ENCODE data around the gene IL21R. TPM values are rescaled to one million over a fixed set of nuclear protein-coding genes. Genes with fewer than 3 reads are reported as not detected.

IL21R gene
- total and polyA plus RNA-seq, 9 of the 15 experiments (the other 6 are each of a cell fraction or from before 2014, with no cell fraction given) = 0.04 to 0.34 (median 0.18) TPM; not detected in 1

- intact Hi-C loops (cut with micrococcal nuclease) (no loop called here), in situ Hi-C loops (cut with MboI) (no loop called here)
- peak; percentile 31 to 66 (median 40) for DNase-seq (ENCODE audit: extremely low read depth in 1 of 4, low spot score in 3 of 4)
- no TSS peak for BruUV-seq (replicated peaks)
- H3K9ac ChIP-seq (ENCODE audit: insufficient read depth in 1 of 2, low read depth in 2 of 2, low read length in 2 of 2) = no peak overlapping the region
- H3K4me1 ChIP-seq (replicated peaks in 1 of 2; ENCODE audit: control insufficient read depth in 2 of 2, insufficient read depth in 2 of 2, low read length in 2 of 2) = peaks cover 0 to 4% of the 10 kb centered on the region in 2 experiments; a peak in 1 of 5 replicates
- H3K36me3 ChIP-seq (ENCODE audit: control insufficient read depth, insufficient read depth, low read length) = no peaks in the 10 kb centered on the region
- no peaks in the 10 kb centered on the region for H3K9me1 ChIP-seq (ENCODE audit: control insufficient read depth, insufficient read depth, low read length)
- no peak overlapping the region for H3K27ac ChIP-seq (ENCODE audit: extremely low read depth, low read depth, low read length)
- no peak overlapping the region for H3K4me3 ChIP-seq
- no peak overlapping the region for H3K4me2 ChIP-seq (ENCODE audit: insufficient read depth, low read length)
- H3K79me2 ChIP-seq (ENCODE audit: control insufficient read depth, insufficient read depth, low read length) = no peaks in the 10 kb centered on the region
- H3K9me3 ChIP-seq (replicated peaks; ENCODE audit: control insufficient read depth, insufficient read depth, low read depth, low read length) = no peaks in the 10 kb centered on the region; the same call in 1 of the 2 replicates
- no peaks in the 10 kb centered on the region; a peak in 1 of 5 replicates for H3K27me3 ChIP-seq (ENCODE audit: control insufficient read depth in 2 of 2, insufficient read depth in 2 of 2, low read length in 2 of 2)
- no peak overlapping the region for H2AFZ ChIP-seq (ENCODE audit: low read depth, low read length)
- ChIA-PET CTCF (ENCODE audit: low intra/inter-chr PET ratio) (interaction anchor here (0.6 kb wide), 1 partner anchor 121 kb away, joined by 3 read pairs; no protein-coding TSS in a partner anchor), POLR2A (interaction anchor here (0.6 to 1.5 kb wide), 4 partner anchors 12 to 157 kb away, joined by 3 to 5 read pairs (median 4); no protein-coding TSS in a partner anchor)
- H4K20me1 ChIP-seq (replicated peaks; ENCODE audit: control insufficient read depth, insufficient read depth, low read length) = no peaks in the 10 kb centered on the region
- FAIRE-seq = peak; percentile 82
- 32% methylated on average over 7 of the region's 12 CpGs for WGBS (ENCODE audit: insufficient coverage, low coverage, missing lambda C conversion rate)
- peak; percentile 95 for ATAC-seq
- TF ChIP-seq, protein P1, sequence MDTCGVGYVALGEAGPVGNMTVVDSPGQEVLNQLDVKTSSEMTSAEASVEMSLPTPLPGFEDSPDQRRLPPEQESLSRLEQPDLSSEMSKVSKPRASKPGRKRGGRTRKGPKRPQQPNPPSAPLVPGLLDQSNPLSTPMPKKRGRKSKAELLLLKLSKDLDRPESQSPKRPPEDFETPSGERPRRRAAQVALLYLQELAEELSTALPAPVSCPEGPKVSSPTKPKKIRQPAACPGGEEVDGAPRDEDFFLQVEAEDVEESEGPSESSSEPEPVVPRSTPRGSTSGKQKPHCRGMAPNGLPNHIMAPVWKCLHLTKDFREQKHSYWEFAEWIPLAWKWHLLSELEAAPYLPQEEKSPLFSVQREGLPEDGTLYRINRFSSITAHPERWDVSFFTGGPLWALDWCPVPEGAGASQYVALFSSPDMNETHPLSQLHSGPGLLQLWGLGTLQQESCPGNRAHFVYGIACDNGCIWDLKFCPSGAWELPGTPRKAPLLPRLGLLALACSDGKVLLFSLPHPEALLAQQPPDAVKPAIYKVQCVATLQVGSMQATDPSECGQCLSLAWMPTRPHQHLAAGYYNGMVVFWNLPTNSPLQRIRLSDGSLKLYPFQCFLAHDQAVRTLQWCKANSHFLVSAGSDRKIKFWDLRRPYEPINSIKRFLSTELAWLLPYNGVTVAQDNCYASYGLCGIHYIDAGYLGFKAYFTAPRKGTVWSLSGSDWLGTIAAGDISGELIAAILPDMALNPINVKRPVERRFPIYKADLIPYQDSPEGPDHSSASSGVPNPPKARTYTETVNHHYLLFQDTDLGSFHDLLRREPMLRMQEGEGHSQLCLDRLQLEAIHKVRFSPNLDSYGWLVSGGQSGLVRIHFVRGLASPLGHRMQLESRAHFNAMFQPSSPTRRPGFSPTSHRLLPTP (IDR thresholded peaks at IDR 0.05; ENCODE audit: borderline replicate concordance, extremely low read depth, insufficient read length) = peak; percentile 53
- no peak for TF ChIP-seq ILK (tag; IDR thresholded peaks at IDR 0.05; ENCODE audit: borderline replicate concordance, low read depth)
- no peak for TF ChIP-seq BRCA1 (IDR thresholded peaks at IDR 0.05)
- TF ChIP-seq BRCA1 (CRISPR knock-in tag; IDR thresholded peaks at IDR 0.05) = no peak
- TF ChIP-seq, protein P2, sequence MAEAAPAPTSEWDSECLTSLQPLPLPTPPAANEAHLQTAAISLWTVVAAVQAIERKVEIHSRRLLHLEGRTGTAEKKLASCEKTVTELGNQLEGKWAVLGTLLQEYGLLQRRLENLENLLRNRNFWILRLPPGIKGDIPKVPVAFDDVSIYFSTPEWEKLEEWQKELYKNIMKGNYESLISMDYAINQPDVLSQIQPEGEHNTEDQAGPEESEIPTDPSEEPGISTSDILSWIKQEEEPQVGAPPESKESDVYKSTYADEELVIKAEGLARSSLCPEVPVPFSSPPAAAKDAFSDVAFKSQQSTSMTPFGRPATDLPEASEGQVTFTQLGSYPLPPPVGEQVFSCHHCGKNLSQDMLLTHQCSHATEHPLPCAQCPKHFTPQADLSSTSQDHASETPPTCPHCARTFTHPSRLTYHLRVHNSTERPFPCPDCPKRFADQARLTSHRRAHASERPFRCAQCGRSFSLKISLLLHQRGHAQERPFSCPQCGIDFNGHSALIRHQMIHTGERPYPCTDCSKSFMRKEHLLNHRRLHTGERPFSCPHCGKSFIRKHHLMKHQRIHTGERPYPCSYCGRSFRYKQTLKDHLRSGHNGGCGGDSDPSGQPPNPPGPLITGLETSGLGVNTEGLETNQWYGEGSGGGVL (CRISPR knock-in tag; IDR thresholded peaks at IDR 0.05) = no peak
- no peak for TF ChIP-seq ZFX (CRISPR knock-in tag; IDR thresholded peaks at IDR 0.05)
- no peak for TF ChIP-seq ASH1L (IDR thresholded peaks at IDR 0.05; ENCODE audit: borderline replicate concordance, low read depth, partially characterized antibody)
- TF ChIP-seq, protein P3, sequence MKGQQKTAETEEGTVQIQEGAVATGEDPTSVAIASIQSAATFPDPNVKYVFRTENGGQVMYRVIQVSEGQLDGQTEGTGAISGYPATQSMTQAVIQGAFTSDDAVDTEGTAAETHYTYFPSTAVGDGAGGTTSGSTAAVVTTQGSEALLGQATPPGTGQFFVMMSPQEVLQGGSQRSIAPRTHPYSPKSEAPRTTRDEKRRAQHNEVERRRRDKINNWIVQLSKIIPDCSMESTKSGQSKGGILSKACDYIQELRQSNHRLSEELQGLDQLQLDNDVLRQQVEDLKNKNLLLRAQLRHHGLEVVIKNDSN (CRISPR knock-in tag; IDR thresholded peaks at IDR 0.05) = no peak
- peak; percentile 47 for TF ChIP-seq CREM (IDR thresholded peaks at IDR 0.05; ENCODE audit: low read depth)
- TF ChIP-seq CREBBP (IDR thresholded peaks at IDR 0.05; ENCODE audit: low read depth, low read length) = no peak
Observed at GRCh38 chr16:27355610-27356009, 46.4 kb upstream of the IL21R start.
